ENCODE measurements around the gene ARVCF.
A peak's percentile ranks its signal among the peaks of the same experiment; 100 is the strongest.

Gene ARVCF

GRCh38 chr22:20029550-20030225, 13.1 kb upstream of the ARVCF start:
- no peak for DNase-seq (ENCODE audit: low read depth in 2 of 2)

GRCh38 chr22:20028855-20029549, 12.4 kb upstream of the ARVCF start:
- DNase-seq (ENCODE audit: low read depth in 2 of 2), result no peak

- DNase-seq (ENCODE audit: low read depth in 2 of 2), result no peak
Observed at GRCh38 chr22:20027966-20028854, 11.6 kb upstream of the ARVCF start.

- DNase-seq (ENCODE audit: low read depth in 2 of 2), result no peak
Observed at GRCh38 chr22:20026996-20027601, 10.5 kb upstream of the ARVCF start.

- DNase-seq (ENCODE audit: low read depth in 2 of 2), result no peak
Observed at GRCh38 chr22:20026204-20026908, 9.7 kb upstream of the ARVCF start.

- DNase-seq (ENCODE audit: low read depth in 2 of 2), result no peak
Observed at GRCh38 chr22:20025401-20026203, 9.0 kb upstream of the ARVCF start.

GRCh38 chr22:20024650-20025397, 8.2 kb upstream of the ARVCF start:
- DNase-seq (ENCODE audit: low read depth in 2 of 2), result no peak

GRCh38 chr22:20024225-20024624, 7.6 kb upstream of the ARVCF start:
- no peak for DNase-seq (ENCODE audit: low read depth in 2 of 2)

- no peak for DNase-seq (ENCODE audit: low read depth in 2 of 2)
Observed at GRCh38 chr22:20022978-20023613, 6.5 kb upstream of the ARVCF start.

- DNase-seq (ENCODE audit: low read depth in 2 of 2), result no peak
Observed at GRCh38 chr22:20022231-20022977, 5.8 kb upstream of the ARVCF start.

- DNase-seq (ENCODE audit: low read depth in 2 of 2), result no peak
Observed at GRCh38 chr22:20021196-20022181, 4.9 kb upstream of the ARVCF start.

- peak; percentile 82 to 86 for DNase-seq (ENCODE audit: low read depth in 2 of 2)
Observed at GRCh38 chr22:20020533-20021195, 4.0 kb upstream of the ARVCF start, which contains the start of gene TANGO2. TANGO2 (plus strand) TSS chr22:20021110; CDS start chr22:20036799, 15,689 bp downstream.

- DNase-seq (ENCODE audit: low read depth in 2 of 2), result no peak
Observed at GRCh38 chr22:20019661-20020532, 3.3 kb upstream of the ARVCF start.

GRCh38 chr22:20018001-20018400, 1.4 kb upstream of the ARVCF start:
- no peak for DNase-seq (ENCODE audit: low read depth in 2 of 2)

GRCh38 chr22:20017622-20017958, 967 bp upstream of the ARVCF start:
- no peak for DNase-seq (ENCODE audit: low read depth in 2 of 2)
